CD4-positive, alpha-beta T cell treated with Interleukin-1 beta for 1 hour (primary cell): ENCODE data around the gene NAPA.
"Not testable (repeated sequence)": the region's sequence is repeated elsewhere in the genome, so short reads cannot be mapped to it uniquely, and the experiment has no call there.

Experiments used
- DNase-seq, 2 donors: peaks; one replicate each; pipeline ENCODE4 v3.0.0-alpha.2; 2020 to 2022

NAPA gene

GRCh38 chr19:47499863-47500830 lies 14.7 kb downstream of the NAPA start:
- no peak for DNase-seq

- no peak for DNase-seq
Observed at GRCh38 chr19:47499371-47499770, 15.5 kb downstream of the NAPA start.

- no peak for DNase-seq
Observed at GRCh38 chr19:47498561-47498960, 16.3 kb downstream of the NAPA start.

GRCh38 chr19:47497821-47498520 lies 16.9 kb downstream of the NAPA start:
- DNase-seq, result no peak

- no peak for DNase-seq
Observed at GRCh38 chr19:47497050-47497766, 17.7 kb downstream of the NAPA start.

- no peak for DNase-seq
Observed at GRCh38 chr19:47495478-47496372, 19.1 kb downstream of the NAPA start.

- no peak for DNase-seq
Observed at GRCh38 chr19:47494729-47495128, 20.1 kb downstream of the NAPA start.

- DNase-seq, result no peak
Observed at GRCh38 chr19:47494211-47494547, 20.7 kb downstream of the NAPA start.

GRCh38 chr19:47493378-47494210 lies 21.3 kb downstream of the NAPA start:
- no peak for DNase-seq

- DNase-seq, result no peak
Observed at GRCh38 chr19:47492571-47493377, 22.1 kb downstream of the NAPA start.

GRCh38 chr19:47492137-47492533 lies 22.7 kb downstream of the NAPA start:
- no peak for DNase-seq

GRCh38 chr19:47491358-47492136 lies 23.3 kb downstream of the NAPA start:
- DNase-seq, result no peak

GRCh38 chr19:47490847-47491246 lies 24.0 kb downstream of the NAPA start:
- DNase-seq, result no peak

GRCh38 chr19:47490031-47490430 lies 24.8 kb downstream of the NAPA start:
- DNase-seq, result no peak

GRCh38 chr19:47489072-47489914 lies 25.6 kb downstream of the NAPA start:
- DNase-seq, result no peak

GRCh38 chr19:47487551-47488515 lies 27.0 kb downstream of the NAPA start:
- DNase-seq, result no peak

- DNase-seq, result no peak
Observed at GRCh38 chr19:47486900-47487299, 28.0 kb downstream of the NAPA start.

GRCh38 chr19:47486220-47486619 lies 28.6 kb downstream of the NAPA start:
- not testable (repeated sequence) for DNase-seq
